NCI-H1436 (cell line): ENCODE results near the gene NDOR1.

Experiments used
- DNase-seq: peaks from one replicate; lab custom pipeline; 2025; lab: John Stamatoyannopoulos, UW

The NDOR1 gene

GRCh38 chr9:137182836-137183235 is 22.7 kb upstream of the NDOR1 start:
- no peak for DNase-seq

- no peak for DNase-seq
Measured at GRCh38 chr9:137183980-137184595, 21.4 kb upstream of the NDOR1 start.

- no peak for DNase-seq
Measured at GRCh38 chr9:137184881-137185660, 20.4 kb upstream of the NDOR1 start.

- no peak for DNase-seq
Measured at GRCh38 chr9:137185921-137186320, 19.6 kb upstream of the NDOR1 start.

GRCh38 chr9:137186385-137186784 is 19.1 kb upstream of the NDOR1 start:
- no peak for DNase-seq

- DNase-seq, result no peak
Measured at GRCh38 chr9:137187386-137187785, 18.1 kb upstream of the NDOR1 start.

- DNase-seq, result no peak
Measured at GRCh38 chr9:137188086-137188489, 17.4 kb upstream of the NDOR1 start.

- DNase-seq, result peak; percentile 89
Measured at GRCh38 chr9:137188490-137189296, 16.8 kb upstream of the NDOR1 start, which contains the start of the genes ANAPC2 and SSNA1. ANAPC2 (minus strand) TSS chr9:137188560; CDS start chr9:137188532, 28 bp downstream. SSNA1 (plus strand) TSS chr9:137188676; CDS start chr9:137188727, 51 bp downstream.

- DNase-seq, result no peak
Measured at GRCh38 chr9:137189297-137190295, 15.9 kb upstream of the NDOR1 start.

GRCh38 chr9:137190315-137190856 is 15.1 kb upstream of the NDOR1 start:
- DNase-seq, result no peak

- DNase-seq, result no peak
Measured at GRCh38 chr9:137191245-137191644, 14.3 kb upstream of the NDOR1 start.

GRCh38 chr9:137191691-137192447 is 13.6 kb upstream of the NDOR1 start:
- DNase-seq, result no peak

GRCh38 chr9:137192448-137192780 is 13.1 kb upstream of the NDOR1 start:
- no peak for DNase-seq

- no peak for DNase-seq
Measured at GRCh38 chr9:137192859-137193258, 12.6 kb upstream of the NDOR1 start.

- no peak for DNase-seq
Measured at GRCh38 chr9:137193771-137194170, 11.7 kb upstream of the NDOR1 start.

- DNase-seq, result no peak
Measured at GRCh38 chr9:137194388-137194787, 11.1 kb upstream of the NDOR1 start.

- peak; percentile 21 for DNase-seq
Measured at GRCh38 chr9:137194909-137195308, 10.6 kb upstream of the NDOR1 start.

- peak; percentile 91 for DNase-seq
Measured at GRCh38 chr9:137195525-137196220, 9.8 kb upstream of the NDOR1 start.

- no peak for DNase-seq
Measured at GRCh38 chr9:137198051-137198901, 7.2 kb upstream of the NDOR1 start.
